Stimulated activated CD8-positive, alpha-beta memory T cell treated with anti-CD3 and anti-CD28 coated beads, Interleukin-2, amount 100 ng/mL, for 48 hours (primary cell): ENCODE measurements around the gene TNFAIP8L1.
A peak's percentile ranks its signal among the peaks of the same experiment; 100 is the strongest.

Experiments
- DNase-seq, 2 donors: peaks; one replicate each; pipeline ENCODE4 v3.0.0-alpha.2; 2020; ENCODE audit warnings: low read depth in 2 of 2

The TNFAIP8L1 gene

DNA sequence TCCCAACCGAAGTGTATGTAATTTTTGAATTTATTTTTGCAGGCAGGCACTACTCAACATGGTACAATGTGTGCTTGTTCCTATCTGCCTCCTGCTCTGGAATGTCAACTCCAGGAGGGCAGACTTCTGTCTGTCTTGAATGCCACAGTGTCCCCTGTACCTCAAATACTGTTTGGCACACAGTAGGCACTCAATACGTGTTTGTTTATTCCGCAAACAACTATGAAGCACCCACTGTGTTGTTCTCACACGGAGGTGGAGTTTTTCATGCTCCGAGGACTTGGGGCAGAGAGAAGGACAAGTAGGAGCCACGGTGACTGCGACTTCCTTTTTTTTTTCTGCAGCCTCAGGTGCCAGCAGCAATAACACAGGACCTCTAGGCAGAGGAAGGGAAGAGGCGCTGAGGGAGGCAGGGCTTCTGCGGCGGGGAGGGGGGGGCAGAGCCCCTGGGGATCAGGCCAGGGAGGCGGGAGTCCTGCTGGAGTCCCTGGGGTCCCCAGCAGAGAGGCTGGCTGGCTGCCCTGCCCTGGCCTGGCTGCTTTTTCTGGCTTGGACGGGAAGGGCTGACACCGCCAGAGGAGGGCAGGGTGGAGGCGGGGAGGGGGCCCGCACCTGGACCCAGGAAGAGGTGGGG, 29.3 kb upstream of the TNFAIP8L1 start:
- no peak for DNase-seq

DNA sequence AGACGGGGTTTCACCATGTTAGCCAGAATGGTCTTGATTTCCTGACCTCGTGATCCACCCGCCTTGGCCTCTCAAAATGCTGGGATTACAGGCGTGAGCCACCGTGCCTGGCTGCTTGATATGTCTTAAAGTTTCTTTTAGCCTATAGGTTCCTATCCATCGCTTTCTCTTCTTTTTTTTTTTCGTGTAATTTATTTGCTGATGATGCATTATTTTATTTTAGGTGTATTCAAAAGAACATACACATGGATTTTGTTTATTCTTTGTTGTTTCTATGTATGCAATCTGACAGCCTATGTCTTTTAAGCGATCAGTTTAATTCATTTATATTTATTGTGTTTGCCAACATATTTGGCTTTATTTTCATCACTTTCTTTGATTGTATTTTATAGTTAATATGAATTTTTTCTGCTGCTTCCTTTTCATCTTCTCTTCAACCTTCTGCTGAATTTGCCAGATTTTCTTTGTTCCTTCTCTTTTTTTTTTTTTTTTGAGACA, 26.0 kb upstream of the TNFAIP8L1 start:
- no peak for DNase-seq

DNA sequence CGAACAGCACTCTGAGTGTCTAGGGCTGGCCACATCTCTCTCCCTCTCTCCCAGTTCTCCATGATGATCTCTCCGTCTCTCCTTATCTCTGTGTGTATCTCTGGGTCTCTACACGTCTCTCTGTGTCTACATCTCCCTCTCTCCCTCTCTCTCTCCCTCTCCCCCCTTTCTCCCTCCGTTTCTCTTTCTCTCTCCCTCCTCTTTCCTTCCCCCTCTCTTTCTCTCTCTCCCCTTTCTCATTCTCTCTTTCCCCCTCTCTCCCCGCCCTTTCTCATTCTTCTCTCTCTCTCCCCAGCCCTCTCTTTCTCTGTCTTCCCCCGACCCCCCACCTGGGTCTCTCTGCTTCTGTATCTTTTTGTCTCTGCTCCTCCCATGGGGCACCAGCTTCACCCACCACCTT, 21.3 kb upstream of the TNFAIP8L1 start:
- no peak for DNase-seq

DNA sequence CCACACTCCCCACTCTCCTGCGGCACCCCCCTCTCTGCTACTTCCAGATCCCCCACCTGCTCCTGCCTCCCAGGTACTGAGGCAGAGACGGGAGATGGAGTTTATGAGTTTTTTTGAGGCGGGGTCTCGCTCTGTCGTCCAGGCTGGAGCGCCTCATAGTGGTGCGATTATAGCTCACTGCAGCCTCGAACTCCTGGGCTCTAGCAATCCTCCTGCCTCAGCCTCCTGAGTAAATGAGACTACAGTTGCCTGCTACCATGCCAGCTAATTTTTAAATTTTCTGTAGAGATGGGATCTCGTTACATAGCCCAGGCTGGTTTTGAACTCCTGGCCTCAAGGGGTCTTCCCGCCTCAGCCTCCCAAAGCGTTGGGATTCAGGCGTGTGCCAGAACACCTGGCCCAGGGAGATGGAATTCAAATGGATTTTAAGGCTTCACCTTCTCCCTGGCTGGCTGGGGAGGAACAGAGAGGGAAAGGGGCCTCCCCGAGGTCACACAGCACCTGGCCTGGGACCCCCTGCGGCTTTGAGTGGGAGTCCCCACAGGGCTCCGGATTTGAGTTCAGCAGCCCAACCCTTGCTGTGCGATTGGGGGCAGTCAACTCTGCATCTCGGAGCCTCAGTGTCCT, 19.5 kb upstream of the TNFAIP8L1 start:
- DNase-seq = no peak

DNA sequence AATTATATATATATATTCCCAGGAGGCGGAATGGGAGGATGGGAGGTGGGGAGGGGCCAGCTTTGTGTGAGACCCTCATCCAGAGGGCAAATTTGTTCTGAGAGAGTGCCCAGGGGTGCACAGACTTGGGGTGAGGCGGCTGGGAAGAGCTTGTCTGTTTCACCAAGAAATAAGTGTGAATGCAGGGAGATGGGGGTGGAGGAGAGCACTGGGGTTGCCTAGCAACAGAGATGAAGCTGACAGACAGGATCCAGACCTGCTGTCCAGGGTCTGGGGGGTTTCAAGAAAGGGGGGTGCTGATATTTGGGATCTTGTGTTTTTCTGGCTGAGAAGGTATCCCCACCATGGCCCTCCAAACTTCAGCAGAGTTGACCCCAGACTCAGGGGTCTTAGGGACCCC, 18.6 kb upstream of the TNFAIP8L1 start:
- DNase-seq = no peak

DNA sequence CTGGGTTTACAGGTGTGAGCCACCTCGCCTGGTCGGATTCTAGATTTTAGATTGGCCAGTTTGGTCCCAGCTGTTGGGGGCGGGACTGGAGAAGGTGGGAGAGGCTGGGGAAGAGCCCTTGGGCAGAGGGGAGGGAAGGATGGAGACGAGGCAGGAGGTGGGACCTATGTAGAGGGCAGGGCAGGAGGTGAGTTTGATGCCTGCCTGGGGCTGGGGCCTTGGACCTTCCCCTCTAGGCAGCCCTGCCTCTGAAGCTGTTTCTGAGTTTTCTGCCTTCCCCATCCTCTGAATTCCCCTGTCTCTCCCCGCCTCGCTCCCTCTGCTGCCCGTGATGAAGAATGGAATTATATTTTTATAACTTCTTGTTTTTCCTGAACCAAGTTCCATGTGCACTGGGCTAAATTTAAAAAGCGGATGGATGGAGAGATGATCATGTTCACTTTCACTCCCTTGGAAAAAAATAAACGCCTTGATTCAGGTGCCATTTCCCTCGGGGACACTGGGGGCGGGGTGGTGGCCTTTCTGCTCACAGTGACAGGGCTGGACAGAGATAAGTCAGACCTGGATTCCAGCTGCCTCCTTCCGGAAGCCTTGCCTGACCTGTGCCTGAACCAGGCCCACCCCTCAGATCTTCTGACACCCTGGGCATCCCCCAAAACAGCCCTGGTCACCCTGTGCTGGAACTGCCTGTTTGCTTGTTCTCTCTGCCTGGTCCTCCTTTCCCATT, 16.5 kb upstream of the TNFAIP8L1 start:
- DNase-seq = no peak

DNA sequence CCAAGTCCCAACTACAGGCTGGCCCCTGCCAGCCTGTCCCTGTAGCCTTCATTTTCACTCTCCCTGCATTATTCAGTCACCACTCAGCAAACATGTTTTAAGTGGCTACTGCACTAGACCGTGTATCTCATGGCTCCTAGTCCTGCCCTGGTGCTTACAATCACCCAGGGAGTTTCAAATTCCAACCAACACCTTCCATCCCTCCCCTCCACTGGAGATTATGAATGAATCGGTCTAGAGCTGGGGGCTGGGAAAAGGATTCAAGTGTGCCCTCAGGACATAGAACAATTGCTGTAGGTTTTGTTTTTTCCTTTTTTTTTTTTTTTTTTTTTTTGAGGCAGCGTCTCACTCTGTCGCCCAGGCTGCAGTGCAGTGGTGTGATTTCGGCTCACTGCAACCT, 15.0 kb upstream of the TNFAIP8L1 start:
- DNase-seq = no peak

DNA sequence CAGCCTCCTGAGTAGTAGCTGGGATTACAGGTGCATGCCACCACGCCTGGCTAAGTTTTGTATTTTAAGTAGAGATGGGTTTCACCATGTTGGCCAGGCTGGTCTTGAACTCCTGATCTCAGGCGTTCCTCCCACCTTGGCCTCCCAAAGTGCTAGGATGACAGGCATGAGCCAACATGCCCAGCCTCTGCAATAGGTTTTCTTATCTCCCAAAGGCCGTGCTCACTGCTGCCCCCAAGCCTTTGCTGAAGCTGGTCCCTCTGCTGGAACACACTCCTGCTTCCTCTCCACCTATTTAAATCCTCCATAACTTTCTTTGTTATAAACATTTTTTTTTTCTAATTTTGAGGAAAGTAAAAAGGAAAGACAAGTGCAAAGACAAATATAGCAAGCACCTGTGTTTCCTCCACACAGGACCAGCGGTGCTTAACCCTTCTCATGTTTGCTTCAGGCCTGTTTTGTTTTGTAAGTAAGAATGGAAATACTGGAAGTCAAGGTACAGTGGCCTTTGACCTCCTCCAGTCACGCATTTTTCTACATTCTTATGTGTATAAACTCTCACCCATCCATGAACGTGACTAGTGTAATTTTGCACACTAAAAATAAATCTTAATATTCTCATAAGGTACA, 14.5 kb upstream of the TNFAIP8L1 start:
- no peak for DNase-seq

DNA sequence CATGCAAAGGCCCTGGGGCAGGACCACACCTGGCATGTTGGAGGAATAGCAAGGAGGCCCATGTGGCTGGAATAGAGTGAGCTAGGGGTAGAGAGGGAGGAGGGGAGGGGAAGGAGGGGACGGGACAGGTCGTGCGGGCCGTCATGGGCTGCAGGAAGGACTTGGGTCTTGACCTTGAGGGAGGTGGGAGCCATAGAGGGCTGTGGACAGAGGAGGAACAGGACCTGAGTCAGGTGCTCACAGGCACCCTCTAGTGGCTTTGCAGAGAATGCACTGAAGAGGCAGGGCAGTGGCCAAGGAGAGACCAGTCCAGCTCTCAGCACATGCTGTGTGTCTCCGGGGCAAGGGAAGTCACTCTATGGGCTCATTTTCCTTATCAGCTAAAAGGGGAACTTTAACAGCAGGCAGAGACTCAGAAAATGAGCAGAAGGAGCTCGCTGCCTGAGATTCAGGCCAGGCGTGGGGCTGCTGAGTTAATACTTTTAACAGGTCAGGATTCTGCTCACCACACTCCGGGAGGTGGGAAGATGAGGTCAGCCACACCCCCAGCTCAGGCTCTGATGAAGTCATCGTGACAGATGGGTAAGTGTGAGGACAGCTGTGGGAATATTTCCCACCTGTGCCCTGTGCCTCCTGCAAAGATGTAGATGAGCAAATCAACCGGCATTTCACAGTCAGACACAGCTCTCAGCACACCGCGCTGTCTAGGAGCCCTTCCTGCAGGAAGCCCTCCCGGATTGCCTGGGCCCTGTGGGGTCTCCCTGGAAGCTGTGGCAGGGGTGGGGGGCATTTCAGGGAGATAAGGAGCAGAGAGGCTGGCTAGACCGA, 6.0 kb upstream of the TNFAIP8L1 start:
- DNase-seq = peak in 1 of 2 donors; percentile 36

DNA sequence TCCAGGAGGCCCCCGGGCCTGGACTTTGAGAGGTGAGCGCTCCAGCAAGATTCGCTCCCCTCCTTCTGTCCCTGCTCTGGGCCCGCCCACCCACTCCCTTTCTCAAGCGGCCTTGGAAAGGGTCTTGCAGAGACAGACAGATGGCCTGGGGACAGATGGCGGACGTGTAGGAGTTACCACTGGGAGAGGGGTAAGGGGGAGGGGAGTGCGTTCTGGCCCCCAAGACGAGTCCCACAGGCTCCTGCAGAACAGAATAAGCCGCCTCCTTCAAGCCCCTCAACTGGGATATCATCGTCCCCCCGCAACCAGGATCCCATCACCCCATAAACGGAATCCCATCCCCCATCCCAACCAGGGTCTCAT, 3.6 kb upstream of the TNFAIP8L1 start:
- no peak for DNase-seq

DNA sequence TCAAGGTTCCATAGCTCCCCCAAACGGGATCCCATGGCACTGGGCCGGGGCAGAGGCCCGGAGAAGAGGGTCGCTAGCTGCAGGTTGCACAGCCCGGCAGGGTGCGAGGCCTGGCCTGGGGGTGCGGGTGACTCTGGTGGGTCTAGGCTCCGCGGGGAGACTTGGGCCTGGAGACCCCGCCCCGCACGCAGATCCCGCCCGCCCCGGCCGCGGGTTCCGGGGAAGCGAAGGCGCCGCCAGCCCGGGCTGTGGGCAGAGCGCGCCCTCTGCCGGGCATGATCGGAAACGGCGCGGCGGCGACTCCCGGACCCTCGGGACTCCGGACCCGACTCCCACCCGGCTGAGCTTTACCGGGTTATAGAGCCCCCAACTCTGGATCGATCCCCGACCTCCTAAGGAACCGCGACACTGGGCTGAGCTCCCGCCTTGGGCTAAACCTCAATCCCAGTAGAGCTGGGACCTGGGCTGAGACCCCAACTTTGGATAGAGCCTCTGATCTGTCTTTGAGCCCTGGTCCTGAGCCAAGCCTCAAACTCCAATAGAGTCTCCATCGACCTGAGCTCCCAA, 3.1 kb upstream of the TNFAIP8L1 start:
- peak; percentile 68 to 72 for DNase-seq

DNA sequence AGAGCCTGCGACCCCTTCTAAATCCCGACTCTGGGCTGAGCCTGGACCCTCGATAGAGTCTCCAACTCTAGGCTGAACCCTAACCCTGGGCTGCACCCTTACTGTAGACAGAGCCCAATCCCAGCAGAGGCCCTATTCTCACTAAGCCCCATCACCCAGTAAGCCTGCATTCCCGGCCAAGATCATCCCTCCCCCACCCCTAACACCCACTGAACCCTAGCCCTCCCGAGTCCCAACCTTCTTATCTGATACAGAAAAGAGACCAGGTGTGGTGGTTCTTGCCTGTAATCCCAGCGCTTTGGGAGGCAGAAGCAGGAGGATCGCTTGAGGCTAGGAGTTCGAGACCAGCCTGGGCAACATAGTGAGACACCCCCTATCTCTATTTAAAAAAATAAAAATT, 2.6 kb upstream of the TNFAIP8L1 start:
- DNase-seq = no peak

DNA sequence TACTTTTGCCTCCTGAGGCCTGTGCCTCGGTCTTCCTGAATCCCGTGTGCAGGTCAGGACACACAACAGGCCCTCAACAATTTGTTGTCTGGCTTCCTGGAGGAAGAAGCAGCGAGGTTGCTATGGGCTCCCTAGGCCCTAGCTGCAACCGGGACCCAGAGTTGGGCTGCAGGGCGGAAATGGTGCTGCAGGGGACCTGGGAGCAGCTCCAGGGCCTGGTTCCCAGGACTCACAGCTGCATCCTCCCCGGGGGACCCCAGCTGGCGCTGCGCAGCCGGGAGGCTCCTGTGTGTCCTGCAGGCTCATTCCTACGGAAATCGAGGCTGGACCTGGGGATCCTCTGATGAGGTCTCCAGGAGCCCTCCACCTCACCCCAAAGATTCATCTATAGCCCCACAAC, 999 bp upstream of the TNFAIP8L1 start:
- DNase-seq = no peak

DNA sequence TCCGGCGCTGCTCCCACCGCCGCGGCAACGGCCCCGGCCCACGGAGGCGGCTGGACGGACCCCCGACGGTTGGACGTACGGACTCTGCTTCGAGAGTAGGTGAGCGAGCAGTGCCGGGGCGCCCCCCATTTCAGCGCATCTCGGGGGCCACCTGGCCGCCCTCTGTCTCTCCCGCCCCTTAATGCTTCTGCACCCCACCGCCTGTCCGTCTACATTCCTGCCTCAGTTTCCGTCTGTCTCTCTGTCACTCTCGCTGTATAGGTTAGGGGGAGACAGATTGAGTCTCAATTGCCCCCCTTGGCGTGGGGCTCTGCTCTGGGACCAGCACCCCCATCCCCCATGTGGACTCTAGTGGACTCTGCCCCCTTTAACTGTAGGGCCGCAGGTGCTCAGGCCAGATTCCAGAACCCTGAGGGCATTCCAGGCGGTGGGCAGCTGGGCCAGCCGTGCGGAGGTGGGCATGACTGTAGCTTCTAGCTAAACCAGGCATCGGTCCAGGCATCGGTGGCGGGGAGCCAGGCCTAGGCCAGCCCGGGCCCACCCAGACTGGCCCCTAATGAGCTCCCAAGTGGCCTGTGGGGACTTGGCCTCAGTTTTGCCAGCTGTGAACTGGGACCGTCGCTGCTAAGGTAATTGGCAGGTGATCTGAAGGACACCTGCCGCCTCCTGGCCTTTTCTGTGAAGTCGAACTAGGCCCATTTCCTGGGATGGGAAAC, 373 bp downstream of the TNFAIP8L1 start:
- no peak for DNase-seq

DNA sequence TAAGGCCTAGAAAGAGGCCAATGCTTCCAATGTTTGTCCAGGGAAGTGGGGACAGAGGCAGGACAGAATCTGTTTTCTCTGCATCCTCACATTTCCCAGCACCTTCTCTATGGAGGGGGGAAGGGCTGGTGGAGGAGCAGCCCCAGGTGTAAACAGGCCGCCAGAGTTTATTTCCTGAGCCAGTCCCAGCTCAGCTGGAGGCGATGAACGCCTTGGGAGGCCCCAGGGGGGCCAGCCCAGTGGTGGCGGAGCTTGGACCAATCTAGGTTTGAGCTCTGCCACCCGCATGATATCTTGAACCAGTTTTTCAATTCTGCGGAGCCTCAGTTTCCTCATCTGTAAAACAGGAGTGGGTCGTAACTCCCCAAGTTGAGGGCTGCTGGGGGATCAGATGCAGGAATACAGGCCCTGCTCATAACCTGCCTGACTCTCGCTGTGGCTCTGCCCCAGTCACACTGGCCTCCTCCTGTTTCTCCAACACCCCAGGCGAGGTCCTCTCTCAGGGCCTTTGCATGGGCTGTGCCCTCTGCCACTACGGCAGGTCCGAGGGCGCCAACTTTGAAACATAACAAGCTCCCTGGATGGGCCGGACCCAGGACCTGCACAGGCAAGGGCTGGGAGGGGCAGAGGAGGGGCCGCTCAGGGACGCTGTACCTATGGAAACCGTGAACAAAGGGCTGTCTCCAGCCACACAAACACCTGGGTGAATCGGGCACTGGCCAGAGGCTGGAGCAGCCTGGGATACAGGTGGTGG, 1.1 kb downstream of the TNFAIP8L1 start:
- no peak for DNase-seq

DNA sequence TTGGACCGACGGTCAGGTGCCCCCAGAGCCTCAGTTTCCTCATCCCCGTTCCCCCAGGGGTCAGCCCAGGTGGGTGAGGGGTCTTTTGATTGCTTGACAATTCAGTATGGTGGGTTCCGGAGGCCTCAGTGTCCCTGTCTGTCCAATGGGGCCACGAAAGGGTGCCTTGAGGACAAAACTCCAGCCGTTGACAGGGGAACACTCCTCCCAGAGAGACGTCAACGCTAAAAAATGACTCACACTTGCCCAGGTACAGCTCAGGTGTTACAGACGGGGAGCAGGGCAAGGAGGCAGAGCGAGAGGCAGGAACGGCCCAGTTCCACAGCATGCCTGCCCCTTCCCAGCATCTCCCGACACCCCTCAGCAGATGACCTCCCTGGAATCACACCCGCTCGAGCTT, 1.8 kb downstream of the TNFAIP8L1 start:
- DNase-seq = no peak

DNA sequence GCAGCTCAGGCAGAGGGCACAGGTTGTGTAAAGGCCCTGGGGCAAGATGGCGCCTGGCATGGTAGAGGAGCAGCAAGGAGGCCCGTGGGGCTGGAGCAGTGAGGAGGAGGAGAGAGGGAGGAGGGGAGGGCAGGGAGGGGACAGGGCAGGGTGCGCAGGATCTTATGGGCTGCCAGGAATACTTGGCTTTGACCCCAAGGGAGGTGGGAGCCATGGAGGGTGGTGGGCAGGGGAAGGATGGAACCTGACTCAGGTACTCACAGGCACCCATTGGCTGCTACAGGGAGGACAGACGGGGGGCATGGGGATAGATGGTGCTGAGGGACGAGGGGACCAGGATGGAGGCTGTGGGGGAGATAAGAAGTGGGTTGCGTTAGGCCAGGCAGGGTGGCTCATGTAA, 3.3 kb downstream of the TNFAIP8L1 start:
- no peak for DNase-seq

DNA sequence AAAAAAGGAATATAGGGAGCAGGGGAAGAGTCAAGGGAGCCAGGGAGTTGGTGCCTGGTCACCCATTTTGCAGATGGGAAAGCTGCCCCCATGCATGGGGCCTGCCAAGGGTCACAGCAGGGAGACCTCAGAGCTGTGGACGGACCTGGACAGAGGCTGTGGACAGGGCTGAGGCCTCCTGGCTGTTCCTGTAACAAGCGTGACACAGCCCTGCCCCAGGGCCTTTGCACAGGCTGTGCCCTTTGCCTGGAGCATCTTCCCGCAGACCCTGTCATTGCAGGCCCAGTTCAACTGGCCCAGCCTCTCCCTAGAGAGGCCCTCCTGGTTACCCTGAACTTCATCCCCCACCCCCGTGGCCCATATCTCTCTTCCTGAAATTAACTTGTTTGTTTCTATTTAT, 6.4 kb downstream of the TNFAIP8L1 start:
- DNase-seq = no peak

DNA sequence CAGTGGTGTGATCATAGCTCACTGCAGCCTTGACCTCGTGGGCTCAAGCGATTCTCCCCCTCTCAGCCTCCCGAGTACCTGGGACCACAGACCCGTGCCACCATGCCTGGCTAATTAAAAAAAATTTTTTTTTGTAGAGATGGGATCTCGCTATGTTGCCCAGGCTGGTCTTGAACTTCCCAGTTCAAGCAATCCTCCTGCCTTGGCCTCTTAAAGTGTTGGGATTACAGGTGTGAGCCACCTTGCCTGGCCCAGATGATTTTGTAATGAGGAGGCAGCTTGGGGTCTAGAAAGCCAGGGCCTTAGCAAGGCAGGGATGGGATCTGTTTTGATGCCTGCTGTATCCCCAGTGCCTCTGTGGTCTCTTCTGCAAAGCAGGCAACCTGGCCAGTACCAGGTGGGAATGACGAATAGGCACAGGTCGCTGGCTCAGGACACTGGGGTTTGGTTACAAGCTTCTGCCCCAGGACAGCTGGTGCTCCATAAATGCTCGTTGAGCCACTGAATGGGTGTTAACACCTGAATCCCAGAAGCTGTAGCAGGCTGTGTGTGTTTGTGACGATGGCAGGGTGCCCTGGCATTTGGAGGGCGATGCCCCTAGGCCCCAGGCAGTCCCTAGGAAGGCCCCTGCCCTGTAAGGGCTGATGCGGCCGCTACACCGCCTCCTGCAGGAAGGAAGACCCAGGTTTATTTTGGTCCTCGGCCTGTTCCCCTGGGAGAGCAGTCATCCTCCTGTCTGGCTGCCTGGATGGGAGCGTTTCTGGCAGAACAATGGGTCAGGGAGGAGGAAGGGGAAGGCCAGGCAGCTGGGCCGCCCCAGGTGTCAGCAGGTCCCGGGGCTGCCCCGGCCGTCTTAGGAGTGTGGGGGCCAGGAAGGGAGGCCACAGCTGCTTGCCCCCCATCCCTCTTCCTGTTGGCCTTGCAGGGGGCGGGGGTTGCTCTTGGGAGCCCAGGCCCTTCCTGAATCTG, 8.6 kb downstream of the TNFAIP8L1 start:
- no peak for DNase-seq
